Epidermal melanocyte (primary cell): ENCODE measurements around the gene CPO.
"Not testable (repeated sequence)": the region's sequence is repeated elsewhere in the genome, so short reads cannot be mapped to it uniquely, and the experiment has no call there.

Source experiments
- DNase-seq: peaks from one replicate; pipeline ENCODE4 v3.0.0; 2011; ENCODE audit warnings: low spot score; ENCODE audit not compliant: insufficient read length

Gene CPO

GRCh38 chr2:206939340-206939739 lies at the start of gene CPO:
TSS of gene CPO (plus strand) at chr2:206939518. CDS start at chr2:206939600, 82 bp downstream.
- DNase-seq: no peak

DNA sequence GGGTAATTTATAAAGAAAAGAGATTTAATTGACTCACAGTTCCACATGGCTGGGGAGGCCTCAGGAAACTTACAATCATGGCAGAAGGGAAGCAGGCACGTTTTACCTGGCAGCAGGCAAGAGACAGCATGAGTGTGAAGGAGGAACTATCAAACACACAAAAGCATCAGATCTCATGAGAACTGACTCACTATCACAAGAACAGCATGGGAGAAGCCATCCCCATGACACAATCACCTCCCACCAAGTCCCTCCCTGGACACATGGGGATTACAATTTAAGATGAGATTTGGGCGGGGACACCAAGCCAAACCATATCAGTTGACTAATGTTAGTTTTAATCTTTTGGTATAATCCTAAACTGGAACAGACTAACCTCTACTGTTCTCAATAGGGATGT lies 49.1 kb upstream of the CPO start:
- DNase-seq: no peak

DNA sequence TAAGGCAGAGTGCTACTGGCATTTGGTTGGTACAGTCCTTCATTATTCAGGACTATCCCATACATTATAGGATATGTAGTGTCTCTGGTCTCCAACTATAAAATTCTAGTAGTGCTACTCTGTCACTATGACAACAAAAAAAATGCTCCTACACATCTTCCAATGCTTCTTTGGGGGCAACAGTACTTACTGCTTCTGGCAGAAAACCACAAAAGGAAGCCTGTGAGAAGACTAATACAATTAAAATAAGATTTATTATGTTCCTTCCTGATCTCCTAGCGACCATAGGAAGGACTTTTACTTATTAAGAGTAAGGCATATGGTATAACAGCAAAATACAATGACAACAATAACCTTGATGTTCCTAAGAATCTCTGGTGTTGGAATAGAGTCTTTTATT lies 48.4 kb upstream of the CPO start:
- DNase-seq: no peak

DNA sequence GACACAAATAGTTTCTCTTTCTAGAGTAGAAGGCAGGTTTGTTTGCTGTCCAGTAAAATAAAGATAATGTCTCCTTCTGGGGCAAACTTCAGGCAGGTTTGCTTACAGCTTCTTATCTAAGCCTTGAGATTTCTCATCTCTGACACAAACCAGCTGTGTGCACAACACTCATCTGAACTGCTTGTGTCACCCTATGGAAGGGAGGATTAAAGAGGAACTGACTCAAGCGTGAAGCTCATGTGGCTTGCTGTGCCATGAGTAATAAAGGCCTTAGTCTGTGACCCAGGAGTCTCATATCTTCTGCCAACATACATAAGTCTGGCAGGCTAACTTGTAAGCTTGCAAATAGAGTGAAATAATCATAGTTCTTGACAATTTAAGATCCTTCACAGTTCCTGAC lies 24.2 kb upstream of the CPO start:
- no peak for DNase-seq

DNA sequence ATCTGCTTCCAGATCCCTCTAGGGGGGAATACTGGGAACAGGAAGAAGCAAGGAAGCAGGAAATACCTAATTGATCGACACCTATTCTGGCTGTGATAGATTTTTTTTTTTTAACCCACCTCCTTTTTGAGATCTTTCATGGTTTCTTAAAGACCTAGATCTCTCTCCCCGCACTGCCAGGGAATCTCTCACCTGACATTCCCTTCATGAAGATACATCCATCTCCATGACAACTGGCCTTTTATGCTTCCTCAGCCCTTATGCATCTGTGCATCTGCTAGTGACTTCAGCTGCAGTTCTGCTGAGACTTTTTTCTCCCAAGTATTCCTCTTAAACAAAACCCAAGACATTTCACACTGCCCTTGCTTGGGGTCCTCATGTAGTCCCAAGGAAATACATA lies 21.1 kb upstream of the CPO start:
- no peak for DNase-seq

DNA sequence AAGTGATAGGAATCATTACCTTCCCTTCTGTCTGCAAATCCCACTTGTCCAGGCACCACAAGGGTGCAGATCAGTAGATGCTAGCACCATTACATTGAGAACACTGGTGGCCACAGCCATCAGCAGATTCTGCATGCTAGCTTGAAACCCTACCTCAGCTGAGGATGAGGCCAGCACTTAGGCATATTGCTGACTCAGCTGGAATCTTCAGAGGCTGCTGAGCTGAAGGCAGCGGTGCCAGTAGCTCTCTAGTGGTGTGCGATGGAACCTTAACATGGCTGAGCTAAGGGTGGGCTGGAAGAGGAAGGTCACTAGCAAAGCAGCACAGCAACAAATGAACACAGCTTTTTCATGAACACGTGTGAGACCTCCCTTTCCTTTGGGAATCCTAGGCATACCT lies 19.0 kb upstream of the CPO start:
- no peak for DNase-seq

DNA sequence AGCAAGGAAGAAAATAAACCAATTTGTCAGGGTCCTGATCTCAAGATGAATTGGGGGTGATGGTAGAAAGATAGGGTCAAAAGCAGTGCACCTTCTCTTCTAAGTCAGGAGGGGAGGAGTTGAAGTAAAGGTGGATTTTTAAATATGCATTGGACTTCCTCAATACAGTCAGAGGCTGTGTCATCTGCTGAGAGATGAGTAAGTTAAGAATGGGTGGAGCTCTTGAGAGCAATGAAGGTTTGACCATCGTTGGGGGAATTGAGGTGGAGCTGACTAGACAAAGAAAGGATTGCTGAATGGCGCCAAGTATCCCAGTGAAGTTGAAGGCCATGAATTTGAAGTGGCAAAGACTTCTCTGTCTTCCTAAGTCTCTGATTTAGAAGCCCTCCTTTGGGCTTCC lies 18.4 kb upstream of the CPO start:
- no peak for DNase-seq

- DNase-seq: no peak
These were observed 17.8 kb upstream of the CPO start for GRCh38 chr2:206921529-206921928.

DNA sequence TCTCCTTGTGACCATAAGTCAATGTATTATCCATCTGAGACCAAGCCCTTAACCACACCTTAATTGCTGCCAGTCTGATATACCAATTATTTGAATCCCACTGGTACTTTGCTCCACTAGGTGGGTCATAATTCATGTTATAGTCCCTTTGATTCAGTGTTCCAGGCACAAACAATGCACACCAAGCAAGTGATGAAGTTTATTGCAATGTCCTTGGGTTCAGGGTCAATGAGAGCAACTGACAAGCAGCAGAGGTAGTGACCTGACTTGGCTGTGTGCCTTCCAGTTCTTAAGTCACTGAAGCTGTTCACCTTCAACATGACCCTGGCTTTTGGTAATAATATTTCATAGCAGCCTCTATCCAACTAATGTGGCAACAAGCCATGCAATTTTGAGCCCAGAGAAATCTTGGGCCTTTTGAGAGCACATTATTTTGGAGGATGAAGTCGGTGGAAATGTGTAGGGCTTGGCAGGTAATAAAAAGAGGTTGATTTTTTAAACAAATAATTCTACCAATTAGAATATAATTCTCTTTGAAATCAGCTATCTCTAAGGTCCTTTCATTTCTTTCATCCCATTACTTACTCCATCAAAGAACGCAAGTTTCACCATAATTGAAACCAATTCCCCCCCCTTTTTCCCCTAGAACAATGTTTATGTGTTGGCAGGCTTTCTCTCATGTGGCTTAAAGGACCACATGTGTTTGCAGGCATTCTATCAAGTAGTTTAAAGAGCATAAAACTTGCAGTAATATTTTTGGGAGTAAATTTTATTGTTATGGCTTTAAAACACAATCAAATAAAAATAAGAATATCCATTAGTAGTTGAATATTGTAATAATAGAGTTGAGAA lies 3.1 kb upstream of the CPO start:
- DNase-seq: no peak

- DNase-seq: no peak
These were observed 2.5 kb upstream of the CPO start for GRCh38 chr2:206936843-206937230.

DNA sequence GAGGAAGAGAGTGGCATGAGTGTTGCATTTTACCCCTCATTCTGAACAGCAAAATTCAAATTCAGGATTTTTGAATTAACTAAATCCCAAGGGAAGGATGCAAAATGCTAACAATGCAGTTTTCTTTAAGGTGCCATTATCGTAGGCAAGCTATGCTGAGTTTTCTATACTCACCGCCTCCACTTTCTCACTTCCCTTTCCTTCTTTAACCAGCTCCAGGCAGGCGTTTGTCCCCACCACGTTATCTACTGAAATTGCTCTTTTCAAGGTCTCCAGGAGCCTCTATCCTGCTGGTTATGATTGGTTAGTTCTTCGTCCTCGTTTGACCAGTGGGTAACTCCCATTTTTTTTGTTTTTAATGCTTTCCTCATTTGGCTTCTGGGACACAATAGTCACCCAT lies 1.8 kb upstream of the CPO start:
- no peak for DNase-seq

GRCh38 chr2:206940546-206940945 lies 1.2 kb downstream of the CPO start:
- no peak for DNase-seq

GRCh38 chr2:206942592-206943478 lies 3.5 kb downstream of the CPO start:
- DNase-seq: no peak

DNA sequence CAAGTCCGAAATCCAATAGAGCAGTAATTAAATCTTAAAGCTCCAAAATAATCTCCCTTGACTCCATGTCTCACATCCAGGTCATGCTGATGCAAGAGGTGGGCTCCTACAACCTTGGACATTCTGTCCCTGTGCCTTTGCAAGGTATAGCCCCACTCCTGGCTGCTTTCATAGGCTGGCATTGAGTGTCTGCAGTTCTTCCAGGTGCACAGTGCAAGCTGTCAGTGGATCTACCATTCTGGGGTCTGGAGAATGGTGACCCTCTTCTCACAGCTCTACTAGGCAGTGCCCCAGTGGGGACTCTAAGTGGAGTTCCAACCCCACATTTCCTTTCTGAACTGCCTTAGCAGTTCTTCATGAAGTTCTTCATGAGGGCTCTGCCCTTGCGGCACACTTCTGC lies 14.1 kb downstream of the CPO start:
- not testable (repeated sequence) for DNase-seq

DNA sequence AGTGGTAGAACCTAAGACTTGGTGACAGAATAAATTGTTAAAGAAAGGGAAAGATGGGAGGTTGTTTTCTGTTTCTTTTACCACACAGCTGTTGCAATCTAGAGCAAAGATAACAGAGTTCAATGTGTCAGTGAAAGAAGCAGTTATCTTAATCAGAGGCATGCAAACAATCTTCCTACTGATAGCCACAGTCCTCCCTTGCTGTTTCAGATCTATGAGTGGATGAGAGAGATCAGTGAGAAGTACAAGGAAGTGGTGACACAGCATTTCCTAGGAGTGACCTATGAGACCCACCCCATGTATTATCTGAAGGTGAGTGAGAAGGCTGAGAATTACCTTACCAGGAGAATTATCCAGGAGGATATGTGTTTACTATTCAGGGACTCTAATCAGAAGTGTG lies 15.9 kb downstream of the CPO start:
- no peak for DNase-seq

- no peak for DNase-seq
These were observed 18.9 kb downstream of the CPO start for GRCh38 chr2:206958261-206958660.

DNA sequence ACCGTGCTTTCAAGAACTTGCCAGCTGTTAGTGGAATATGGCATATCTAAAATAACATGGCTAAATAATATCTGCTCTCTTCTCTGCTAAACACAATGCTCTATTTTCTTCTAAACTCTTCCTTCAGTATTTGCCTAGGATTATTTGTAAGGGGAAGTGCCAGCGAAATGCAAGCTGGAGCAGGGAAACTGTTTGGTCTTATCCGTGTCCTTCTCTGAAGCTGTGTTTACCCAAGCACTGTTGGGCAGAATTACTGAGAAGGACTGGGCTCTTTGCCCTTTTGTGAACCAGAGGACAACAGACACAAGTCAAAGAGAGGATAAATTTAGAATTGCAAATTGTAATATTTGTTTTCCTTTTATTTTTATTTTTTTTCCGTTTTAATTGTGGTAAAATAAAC lies 23.6 kb downstream of the CPO start:
- no peak for DNase-seq

DNA sequence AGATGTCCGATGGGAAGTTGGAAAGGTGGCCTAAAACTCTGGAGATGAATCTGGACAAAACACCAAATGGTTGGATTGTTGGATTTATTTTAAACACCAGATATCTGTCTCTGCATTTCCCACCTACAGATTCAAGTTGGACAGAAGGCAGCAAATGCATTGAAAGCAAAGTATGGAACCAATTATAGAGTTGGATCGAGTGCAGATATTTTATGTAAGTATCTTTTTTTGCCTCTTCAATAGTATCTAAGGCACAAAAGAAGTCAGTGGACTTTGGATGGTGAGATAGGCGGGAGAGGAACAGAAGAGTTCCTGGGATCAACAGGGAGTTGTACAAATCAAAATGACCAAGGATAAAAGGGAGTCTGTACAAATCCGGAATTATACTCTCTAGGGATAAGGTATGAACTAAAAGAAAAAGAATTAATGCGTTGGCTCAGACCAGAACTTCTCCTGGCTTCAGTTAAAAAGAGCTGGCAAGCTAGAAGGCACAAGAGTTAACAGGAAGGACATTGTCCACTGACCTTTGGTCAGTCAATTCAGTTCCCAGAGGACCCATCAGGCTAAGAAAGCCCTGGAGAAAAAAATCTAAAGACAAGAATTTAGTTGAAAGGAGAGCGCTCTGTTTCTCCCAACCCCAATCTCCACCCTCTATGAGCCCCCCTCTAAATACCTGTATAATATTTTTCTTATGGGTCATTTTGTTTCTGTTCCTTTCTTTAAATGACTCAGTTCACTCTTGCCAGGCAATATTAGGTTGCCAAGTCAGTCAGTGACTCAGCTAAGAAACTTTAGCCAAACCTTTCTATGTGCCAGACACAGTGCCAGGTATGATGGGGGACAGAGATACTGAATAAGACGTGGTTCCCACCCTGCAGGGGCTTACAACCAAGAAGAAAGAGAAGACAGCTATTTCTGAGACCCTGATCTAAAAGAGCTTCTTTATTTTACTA lies 29.1 kb downstream of the CPO start:
- no peak for DNase-seq

GRCh38 chr2:206969192-206969591 lies 29.9 kb downstream of the CPO start:
- DNase-seq: no peak

DNA sequence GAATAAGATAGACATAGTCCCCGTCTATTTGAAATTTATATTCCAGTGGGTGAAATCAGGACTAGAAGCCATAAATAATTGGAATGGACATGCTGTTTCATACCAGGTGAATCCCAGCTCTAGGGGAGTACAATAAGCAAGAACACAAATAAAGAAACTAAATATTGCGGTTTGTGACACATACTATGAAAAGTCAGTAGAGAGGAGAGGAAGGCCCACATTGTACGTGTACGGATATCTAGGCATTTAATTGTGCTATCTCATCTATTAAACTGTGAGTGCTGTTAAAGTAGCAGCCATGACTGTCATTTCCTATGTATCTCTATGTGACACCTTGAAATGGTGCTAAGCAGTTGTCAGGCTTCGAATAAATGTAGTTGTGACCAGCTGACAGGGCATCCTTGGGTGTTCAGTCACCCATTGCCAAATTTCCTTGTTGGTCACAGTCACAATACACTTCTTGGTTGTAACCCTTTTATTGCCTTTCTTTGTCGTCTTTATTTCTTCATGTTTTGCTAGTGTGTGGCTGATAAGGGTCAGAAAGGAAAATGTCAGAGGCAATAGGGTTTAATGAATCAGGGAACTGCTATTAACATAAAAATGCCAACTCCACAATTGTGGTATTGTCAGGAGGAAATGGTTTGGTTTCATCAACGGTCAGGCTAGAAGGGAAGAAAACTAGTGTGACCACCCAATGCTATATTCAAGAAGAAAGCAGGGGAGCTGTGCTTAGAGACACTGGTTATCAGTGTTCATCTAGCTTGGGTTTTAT lies 31.5 kb downstream of the CPO start:
- no peak for DNase-seq

DNA sequence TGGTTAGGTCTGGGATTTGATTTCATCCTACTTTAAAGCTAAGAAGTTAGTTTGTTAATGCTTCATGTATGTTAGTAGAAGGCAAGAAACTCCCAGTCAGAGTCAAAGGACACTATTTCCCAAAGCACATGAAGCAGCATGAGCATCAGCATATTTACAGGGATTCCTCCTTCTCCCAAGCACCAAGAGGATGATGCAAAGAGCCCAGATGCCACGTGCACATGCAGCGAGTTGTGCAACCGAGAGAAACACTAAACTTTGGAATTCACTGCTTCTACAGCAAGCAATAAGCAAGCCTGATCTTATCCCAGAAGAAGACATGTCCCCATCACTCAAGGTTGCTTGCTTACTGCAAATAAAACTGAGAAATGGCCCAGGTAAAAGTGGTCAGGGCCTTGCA lies 32.5 kb downstream of the CPO start:
- no peak for DNase-seq
